GM10847 (cell line): Measurements from ENCODE around the gene HTR6.

Experiments used
- POLR2A ChIP-seq: IDR thresholded peaks from 2 replicates; pipeline ENCODE4 v1.6.1; 2011; ENCODE audit not compliant: insufficient read length; ENCODE audit errors: extremely low read depth

HTR6 gene

GRCh38 chr1:19689856-19690255, 25.2 kb downstream of the HTR6 start:
- no peak for TF ChIP-seq POLR2A

GRCh38 chr1:19690342-19690741, 25.7 kb downstream of the HTR6 start:
- TF ChIP-seq POLR2A, result no peak

- TF ChIP-seq POLR2A, result no peak
These were observed 29.6 kb downstream of the HTR6 start for GRCh38 chr1:19694298-19694697.

GRCh38 chr1:19695772-19696171, 31.1 kb downstream of the HTR6 start:
- TF ChIP-seq POLR2A, result no peak

- no peak for TF ChIP-seq POLR2A
These were observed 32.1 kb downstream of the HTR6 start for GRCh38 chr1:19696820-19697219.

GRCh38 chr1:19698181-19698580, 33.5 kb downstream of the HTR6 start:
- no peak for TF ChIP-seq POLR2A

- TF ChIP-seq POLR2A, result no peak
These were observed 35.6 kb downstream of the HTR6 start for GRCh38 chr1:19700079-19700777.

GRCh38 chr1:19703280-19703679, 38.6 kb downstream of the HTR6 start:
- no peak for TF ChIP-seq POLR2A

- no peak for TF ChIP-seq POLR2A
These were observed 39.8 kb downstream of the HTR6 start for GRCh38 chr1:19704247-19705113.

GRCh38 chr1:19705464-19705863, 40.8 kb downstream of the HTR6 start:
- TF ChIP-seq POLR2A, result no peak

- TF ChIP-seq POLR2A, result no peak
These were observed 41.5 kb downstream of the HTR6 start for GRCh38 chr1:19706136-19706535.

GRCh38 chr1:19708567-19709110, 44.0 kb downstream of the HTR6 start:
- no peak for TF ChIP-seq POLR2A

GRCh38 chr1:19709260-19709793, 44.7 kb downstream of the HTR6 start:
- no peak for TF ChIP-seq POLR2A

GRCh38 chr1:19710825-19711611, 46.3 kb downstream of the HTR6 start:
- TF ChIP-seq POLR2A, result no peak

GRCh38 chr1:19712928-19713327, 48.3 kb downstream of the HTR6 start:
- no peak for TF ChIP-seq POLR2A
